HG02852 (cell line): ENCODE results near the gene EEF1AKMT1.
"Not testable (repeated sequence)": the region's sequence is repeated elsewhere in the genome, so short reads cannot be mapped to it uniquely, and the experiment has no call there.

Source experiments
- ATAC-seq: cut with Tn5 transposase; IDR thresholded peaks from one replicate; pipeline ENCODE4 v1.9.1; 2021; ENCODE audit warnings: mild to moderate bottlenecking, moderate library complexity; ENCODE audit not compliant: unreplicated experiment

Gene EEF1AKMT1

GRCh38 chr13:20778311-20778710 lies 4.5 kb upstream of the EEF1AKMT1 start:
- ATAC-seq, result no peak

DNA sequence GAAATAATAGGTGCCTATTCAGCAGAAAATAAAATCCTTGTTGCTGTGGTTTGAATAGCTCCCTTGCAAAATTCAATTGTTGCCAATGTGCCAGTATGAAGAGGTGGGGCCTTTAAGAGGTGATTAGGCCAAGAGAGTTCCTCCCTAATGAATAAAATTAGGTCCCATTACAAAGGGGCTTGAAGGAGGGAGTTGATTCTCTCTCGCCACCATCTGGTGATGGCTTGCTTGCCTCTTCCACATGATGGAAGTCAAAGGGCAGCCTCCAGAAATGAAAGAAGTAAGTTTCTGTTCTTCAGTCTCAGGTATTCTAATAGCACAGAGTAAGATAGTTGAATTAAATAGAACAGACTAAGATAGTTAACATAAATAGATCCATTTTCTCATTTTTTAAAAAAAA lies 3.0 kb upstream of the EEF1AKMT1 start:
- ATAC-seq, result no peak

DNA sequence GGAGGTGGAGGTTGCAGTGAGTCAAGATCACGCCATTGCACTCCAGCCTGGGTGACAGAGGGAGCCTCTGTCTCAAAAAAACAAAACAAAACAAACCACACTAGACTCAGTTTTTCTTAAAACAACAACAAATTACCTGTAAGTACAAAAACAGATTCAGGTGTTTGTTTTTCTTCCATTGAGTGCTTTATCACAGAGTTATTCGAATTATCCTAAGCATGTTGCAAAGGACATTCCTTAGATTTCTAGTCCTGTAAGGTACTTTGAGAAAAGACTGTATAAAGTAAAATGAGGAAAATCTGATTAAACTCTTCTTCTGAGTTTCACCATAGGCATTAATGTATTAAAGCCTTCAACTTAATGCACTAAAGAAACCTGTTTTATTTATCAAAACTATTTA lies 2.2 kb upstream of the EEF1AKMT1 start:
- no peak for ATAC-seq

GRCh38 chr13:20774746-20775145 lies 985 bp upstream of the EEF1AKMT1 start:
- no peak for ATAC-seq

GRCh38 chr13:20772401-20773131 lies 1.2 kb downstream of the EEF1AKMT1 start:
- no peak for ATAC-seq

DNA sequence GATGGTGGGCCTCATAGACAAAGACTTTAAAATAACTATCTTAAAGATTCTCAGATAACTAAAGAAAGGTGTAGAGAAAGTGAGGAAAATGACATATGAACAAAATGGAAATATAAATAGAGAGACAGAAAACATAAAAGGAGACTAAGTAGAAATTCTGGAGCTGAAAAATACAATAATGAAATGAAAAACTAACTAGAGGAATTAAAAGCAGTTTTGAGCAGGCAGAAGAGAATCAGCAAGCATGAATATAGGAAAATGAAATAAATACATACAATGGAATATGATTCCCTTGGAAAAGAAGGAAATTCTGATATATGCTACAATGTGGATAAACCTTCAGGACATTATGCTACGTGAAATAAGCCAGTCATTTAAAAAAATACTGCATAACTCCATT lies 3.9 kb downstream of the EEF1AKMT1 start:
- ATAC-seq, result no peak

GRCh38 chr13:20769091-20769490 lies 4.7 kb downstream of the EEF1AKMT1 start:
- no peak for ATAC-seq

DNA sequence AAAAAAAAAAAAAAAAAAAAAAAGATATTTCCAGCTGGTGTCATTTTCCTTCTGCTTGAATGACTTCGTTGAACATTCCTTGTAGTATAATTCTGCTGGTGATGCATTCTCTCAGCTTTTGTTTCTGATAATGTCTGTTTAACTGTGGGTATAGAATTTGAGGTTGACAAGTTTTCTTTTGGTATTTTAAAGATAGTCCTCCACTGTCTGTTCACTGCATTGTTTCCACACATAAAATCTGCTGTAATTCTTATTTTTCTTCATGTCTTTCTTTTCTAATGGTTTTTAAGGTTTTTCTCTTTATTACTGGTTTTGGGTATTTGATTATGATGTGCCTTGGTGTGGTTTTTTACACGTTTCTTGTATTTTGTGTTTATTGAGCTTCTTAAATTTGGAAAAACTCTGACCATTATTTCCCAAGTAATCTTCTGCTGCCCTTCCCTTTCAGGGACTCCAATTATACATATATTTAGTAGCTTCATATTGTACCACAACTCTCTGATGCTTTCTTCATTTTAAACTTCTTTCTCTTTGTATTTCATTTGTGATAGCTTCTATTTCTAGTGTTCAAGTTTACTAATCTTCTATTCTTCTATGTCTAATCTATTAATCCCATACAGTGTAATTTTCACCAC lies 6.3 kb downstream of the EEF1AKMT1 start:
- no peak for ATAC-seq

- no peak for ATAC-seq
Observed at GRCh38 chr13:20760872-20761271, 12.9 kb downstream of the EEF1AKMT1 start.

DNA sequence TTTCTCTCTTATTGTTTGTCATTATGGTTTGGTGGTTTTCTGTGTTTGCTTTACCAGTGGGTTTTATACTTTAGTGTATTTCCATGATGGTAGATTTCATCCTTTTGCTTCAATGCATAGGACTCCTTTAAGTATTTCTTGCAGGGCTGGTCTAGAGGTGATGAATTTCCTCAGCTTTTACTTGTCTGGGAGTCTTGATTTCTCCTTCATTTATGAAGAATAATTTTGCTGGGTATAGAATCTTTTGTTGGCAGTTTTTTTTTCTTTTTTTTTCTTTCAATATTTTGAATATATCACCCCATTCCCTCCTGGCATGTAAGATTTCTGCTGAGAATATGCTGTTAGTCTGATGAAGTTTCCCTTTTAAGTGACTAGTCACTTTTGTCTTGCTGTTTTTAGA lies 19.8 kb downstream of the EEF1AKMT1 start:
- no peak for ATAC-seq

DNA sequence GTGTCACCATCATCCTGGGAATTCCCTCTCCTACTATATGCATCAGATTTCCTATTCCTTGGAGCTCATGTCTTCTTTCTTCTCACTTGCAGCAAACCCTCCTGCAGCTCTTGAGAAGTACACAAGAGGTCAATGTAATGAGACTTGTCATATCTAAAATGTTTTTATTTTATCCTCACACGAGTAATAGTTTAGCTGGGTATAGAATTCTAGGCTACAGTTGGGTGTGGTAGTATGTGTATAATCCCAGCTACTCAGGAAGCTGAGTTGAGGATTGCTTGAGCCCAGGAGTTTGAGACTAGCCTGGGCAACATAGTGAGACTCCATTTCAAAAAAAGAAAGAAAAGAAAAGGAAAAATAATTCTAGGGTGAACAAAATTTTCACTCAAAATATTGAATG lies 24.4 kb downstream of the EEF1AKMT1 start:
- ATAC-seq, result no peak

GRCh38 chr13:20743830-20744404 lies 29.8 kb downstream of the EEF1AKMT1 start:
- ATAC-seq, result not testable (repeated sequence)

- ATAC-seq, result no peak
Observed at GRCh38 chr13:20740021-20740420, 33.7 kb downstream of the EEF1AKMT1 start.

- ATAC-seq, result no peak
Observed at GRCh38 chr13:20738616-20739015, 35.1 kb downstream of the EEF1AKMT1 start.

GRCh38 chr13:20729633-20730585 lies 43.9 kb downstream of the EEF1AKMT1 start:
- ATAC-seq, result no peak

GRCh38 chr13:20728579-20729311 lies 45.0 kb downstream of the EEF1AKMT1 start:
- ATAC-seq, result no peak

DNA sequence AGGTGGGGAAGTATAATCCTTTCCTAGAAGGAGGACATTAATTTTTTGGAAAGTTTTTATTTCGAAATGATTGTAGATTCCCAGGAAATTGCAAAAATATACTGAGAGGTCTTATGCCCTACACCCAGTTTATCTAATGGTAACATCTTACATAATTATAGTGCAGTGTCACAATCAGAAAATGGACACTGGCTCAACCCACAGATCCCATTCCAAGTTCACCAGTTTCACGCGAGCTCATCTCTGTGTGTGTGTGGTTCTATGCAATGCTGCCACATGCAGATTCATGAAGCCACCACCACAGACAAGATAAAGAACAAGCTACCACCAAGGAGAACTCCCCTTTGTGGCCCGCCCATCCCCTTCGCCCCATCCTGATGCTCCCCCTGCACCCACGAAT lies 45.9 kb downstream of the EEF1AKMT1 start:
- no peak for ATAC-seq

DNA sequence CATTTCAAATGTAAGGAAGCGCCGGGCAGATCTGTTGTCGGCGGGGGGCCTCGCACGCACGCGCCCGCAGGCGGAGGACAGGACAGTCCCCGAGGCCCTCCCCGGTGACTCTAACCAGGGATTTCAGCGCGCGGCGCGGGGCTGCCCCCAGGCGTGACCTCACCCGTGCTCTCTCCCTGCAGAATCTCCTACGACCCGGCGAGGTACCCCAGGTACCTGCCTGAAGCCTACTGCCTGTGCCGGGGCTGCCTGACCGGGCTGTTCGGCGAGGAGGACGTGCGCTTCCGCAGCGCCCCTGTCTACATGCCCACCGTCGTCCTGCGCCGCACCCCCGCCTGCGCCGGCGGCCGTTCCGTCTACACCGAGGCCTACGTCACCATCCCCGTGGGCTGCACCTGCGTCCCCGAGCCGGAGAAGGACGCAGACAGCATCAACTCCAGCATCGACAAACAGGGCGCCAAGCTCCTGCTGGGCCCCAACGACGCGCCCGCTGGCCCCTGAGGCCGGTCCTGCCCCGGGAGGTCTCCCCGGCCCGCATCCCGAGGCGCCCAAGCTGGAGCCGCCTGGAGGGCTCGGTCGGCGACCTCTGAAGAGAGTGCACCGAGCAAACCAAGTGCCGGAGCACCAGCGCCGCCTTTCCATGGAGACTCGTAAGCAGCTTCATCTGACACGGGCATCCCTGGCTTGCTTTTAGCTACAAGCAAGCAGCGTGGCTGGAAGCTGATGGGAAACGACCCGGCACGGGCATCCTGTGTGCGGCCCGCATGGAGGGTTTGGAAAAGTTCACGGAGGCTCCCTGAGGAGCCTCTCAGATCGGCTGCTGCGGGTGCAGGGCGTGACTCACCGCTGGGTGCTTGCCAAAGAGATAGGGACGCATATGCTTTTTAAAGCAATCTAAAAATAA lies 52.1 kb downstream of the EEF1AKMT1 start:
- ATAC-seq, result no peak

GRCh38 chr13:20721058-20721453 lies 52.7 kb downstream of the EEF1AKMT1 start:
- ATAC-seq, result no peak
